HL-60 (cell line): ENCODE results near the gene CFAP45.

ENCODE experiments used
- CTCF ChIP-seq: IDR thresholded peaks from one replicate; pipeline ENCODE4 v1.5.1; 2011; ENCODE audit warnings: low read length, control low read depth, inconsistent platforms; ENCODE audit not compliant: insufficient read depth
- POLR2AphosphoS5 ChIP-seq: IDR thresholded peaks from 2 replicates; pipeline ENCODE4 v1.6.1; 2012; ENCODE audit warnings: low read depth
- REST ChIP-seq: IDR thresholded peaks from 2 replicates; pipeline ENCODE4 v1.6.1; 2012; ENCODE audit warnings: low read depth; ENCODE audit not compliant: insufficient replicate concordance
- SPI1 ChIP-seq: IDR thresholded peaks from 2 replicates; pipeline ENCODE4 v1.6.1; 2012; ENCODE audit warnings: low read depth, mild to moderate bottlenecking, borderline replicate concordance

GRCh38 chr1:159853417-159854115, 46.4 kb downstream of the CFAP45 start:
- TF ChIP-seq CTCF (no peak), POLR2AphosphoS5 (no peak), SPI1 (no peak), REST (no peak)
